WI38 (cell line): ENCODE measurements around the gene RAB11FIP3.

Experiments used
- H3K4me3 ChIP-seq: 2 replicates; pipeline ENCODE4 v1.5.1; 2011; ENCODE audit warnings: low read depth, mild to moderate bottlenecking, control low read depth, low read length
- TF ChIP-seq, protein P1 (sequence below): IDR thresholded peaks from 2 replicates; pipeline ENCODE4 v1.5.1; 2012; ENCODE audit warnings: low read depth, mild to moderate bottlenecking, control low read depth, low read length

The RAB11FIP3 gene

DNA sequence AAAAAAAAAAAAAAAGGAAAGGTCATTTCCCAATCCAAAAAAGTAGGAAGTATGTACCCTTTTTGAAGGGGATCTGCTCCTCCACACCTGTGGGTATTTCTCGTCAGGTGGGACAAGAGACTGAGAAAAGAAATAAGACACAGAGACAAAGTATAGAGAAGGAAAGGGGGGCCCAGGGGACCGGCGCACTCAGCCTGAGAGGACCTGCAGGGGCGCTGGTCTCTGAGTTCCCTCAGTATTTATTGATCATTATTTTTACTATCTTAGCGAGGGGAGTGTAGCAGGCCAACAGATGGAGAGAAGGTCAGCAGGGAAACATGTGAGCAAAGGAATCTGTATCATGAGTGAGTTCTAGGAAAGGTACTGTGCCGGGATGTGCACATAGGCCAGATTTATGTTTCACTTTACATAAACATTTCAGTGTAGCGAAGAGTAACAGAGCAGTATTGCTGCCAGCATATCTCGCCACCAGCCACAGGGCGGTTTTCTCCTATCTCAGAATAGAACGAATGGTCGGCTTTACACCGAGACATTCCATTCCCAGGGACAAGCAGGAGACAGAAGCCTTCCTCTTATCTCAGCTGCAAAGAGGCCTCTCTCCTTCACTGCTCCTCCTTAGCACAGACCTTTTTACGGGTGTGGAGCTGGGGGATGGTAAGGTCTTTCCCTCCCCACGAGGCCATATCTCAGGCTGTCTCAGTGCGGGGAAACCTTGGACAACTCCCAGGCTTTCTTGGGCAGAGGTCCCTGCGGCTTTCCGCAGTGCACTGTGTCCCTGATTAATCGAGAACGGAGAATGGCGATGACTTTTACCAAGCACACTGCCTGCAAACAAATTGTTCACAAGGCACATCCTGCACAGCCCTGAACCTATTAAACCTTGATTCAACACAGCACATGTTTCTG, 37.4 kb upstream of the RAB11FIP3 start:
- H3K4me3 ChIP-seq: 0 out of 2 replicates have a peak overlapping the region, but pooled peaks have one; percentile 17
- TF ChIP-seq, protein P1, sequence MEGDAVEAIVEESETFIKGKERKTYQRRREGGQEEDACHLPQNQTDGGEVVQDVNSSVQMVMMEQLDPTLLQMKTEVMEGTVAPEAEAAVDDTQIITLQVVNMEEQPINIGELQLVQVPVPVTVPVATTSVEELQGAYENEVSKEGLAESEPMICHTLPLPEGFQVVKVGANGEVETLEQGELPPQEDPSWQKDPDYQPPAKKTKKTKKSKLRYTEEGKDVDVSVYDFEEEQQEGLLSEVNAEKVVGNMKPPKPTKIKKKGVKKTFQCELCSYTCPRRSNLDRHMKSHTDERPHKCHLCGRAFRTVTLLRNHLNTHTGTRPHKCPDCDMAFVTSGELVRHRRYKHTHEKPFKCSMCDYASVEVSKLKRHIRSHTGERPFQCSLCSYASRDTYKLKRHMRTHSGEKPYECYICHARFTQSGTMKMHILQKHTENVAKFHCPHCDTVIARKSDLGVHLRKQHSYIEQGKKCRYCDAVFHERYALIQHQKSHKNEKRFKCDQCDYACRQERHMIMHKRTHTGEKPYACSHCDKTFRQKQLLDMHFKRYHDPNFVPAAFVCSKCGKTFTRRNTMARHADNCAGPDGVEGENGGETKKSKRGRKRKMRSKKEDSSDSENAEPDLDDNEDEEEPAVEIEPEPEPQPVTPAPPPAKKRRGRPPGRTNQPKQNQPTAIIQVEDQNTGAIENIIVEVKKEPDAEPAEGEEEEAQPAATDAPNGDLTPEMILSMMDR: 0 out of 2 replicates have a peak, but pooled peaks have one; percentile 13

DNA sequence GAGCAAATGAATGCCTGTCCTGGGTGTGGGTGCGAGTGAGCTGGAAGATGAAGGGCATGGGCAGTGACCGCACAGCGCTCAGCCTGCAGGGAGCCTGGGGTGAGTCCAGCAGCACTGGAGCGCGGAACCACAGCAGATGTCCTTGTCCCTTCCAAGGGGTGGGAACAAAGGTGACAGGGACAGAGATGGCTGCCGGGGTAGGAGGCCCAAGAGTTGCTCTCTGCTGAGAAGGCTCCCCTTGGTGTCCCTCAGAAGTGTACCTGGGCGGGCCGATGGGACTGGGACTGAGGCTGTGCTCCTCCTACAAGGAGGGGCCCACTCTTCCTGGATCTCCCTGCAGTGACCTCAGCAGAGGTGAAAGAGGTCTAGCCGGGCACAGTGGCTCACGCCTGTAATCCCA, 36.1 kb upstream of the RAB11FIP3 start:
- H3K4me3 ChIP-seq: no peak overlapping the region
- TF ChIP-seq, protein P1: no peak

DNA sequence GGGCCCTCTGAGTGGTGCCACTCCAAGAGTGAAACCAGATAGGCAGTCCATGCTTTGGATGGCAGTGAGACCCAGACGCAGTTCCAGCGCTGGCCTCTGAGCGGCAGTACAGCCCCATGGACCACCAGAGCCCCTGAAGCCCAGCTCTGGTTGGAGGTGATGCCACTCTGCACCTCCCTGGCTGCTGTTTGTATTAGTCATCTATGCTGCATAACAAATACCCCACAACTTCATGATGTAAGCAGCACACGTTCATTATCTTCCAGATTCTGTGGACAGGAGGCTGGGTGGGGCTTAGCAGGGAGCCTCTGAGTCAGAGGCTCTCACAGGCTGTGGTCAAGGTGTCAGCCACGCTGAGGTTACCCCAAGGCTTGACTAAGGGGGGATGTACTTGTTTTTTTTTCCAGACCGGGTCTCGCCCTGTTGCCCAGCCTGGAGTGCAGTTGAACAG, 33.5 kb upstream of the RAB11FIP3 start:
- TF ChIP-seq, protein P1: peak; percentile 98
- H3K4me3 ChIP-seq: no peak overlapping the region

DNA sequence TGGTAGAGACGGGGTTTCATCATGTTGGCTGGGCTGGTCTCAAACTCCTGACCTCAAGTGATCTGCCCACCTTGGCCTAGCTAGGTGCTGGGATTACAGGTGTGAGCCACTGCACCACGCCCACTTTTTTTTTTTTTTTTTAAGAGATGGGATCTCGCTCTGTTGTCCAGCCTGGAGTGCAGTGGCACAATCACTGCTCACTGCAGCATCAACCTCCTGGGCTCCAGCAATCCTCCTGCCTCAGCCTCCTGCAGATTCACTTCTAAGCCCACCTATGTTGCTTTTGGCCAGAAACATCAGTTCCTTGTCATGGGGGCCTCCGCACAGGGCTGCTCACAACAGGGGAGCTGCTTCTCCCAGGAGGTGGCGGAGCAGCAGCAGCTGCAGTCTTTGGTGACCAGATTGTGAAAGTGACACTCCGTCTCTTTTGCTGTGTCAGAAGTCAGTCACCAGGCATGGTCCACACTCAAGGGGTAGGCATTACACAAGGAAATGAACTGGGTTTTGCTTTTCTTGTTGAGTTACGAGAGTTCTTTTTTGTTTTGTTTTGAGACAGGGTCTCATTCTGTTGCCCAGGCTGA, 32.9 kb upstream of the RAB11FIP3 start:
- TF ChIP-seq, protein P1: no peak
- no peak overlapping the region for H3K4me3 ChIP-seq

DNA sequence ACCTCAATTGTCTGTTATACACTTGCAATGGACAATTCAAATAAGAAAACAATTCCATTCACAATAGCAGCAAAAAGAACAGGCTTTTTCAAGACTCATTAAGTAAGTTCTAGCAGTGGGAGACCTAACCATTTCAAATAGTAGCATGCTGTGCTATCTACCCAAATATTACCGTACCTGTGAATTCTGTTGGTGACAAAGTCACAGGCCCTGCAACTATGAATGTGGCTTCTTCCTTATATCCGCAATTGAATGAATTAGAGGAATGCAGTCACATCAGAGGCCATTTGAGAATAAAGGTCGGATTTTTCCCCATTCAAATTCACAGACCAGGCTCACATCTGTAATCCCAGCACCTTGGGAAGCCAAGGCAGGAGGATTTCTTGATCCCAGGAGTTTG, 29.2 kb upstream of the RAB11FIP3 start:
- TF ChIP-seq, protein P1: no peak
- H3K4me3 ChIP-seq: peak overlapping the region; percentile 57; the same call in 1 of the 2 replicates

DNA sequence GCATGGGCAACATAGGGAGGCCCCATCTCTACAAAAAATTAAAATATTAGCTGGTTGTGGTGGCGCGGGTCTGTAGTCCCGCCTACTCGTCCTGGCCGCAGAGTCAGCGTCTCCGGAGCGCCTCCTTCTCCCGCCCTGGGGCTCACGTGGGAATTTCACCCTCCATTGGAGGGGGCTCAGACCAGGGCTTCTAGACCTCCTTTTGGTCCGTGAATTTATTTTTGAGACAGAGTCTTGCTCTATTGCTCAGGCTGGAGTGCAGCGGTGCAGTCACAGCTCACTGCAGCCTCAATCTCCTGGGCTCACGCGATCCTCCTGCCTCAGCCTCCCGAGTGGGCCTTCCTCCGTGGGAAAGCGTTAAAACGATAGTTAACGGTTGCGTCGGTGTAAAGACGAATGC, 28.8 kb upstream of the RAB11FIP3 start:
- TF ChIP-seq, protein P1: no peak
- H3K4me3 ChIP-seq: peak overlapping the region; percentile 57
